GM12864 (cell line): Measurements from ENCODE around the gene TADA3.

Experiments
- DNase-seq: peaks from one replicate; pipeline ENCODE4 v3.0.0-alpha.2; 2011; ENCODE audit warnings: low read depth
- H3K4me3 ChIP-seq: 2 replicates; pipeline ENCODE4 v1.5.1; 2011; ENCODE audit warnings: mild to moderate bottlenecking, low read depth, low read length, control low read depth
- TF ChIP-seq, protein P1 (sequence below): IDR thresholded peaks from 2 replicates; pipeline ENCODE4 v1.5.1; 2011; ENCODE audit warnings: low read depth, mild to moderate bottlenecking, moderate library complexity, low read length, control low read depth, inconsistent platforms; ENCODE audit errors: missing control alignments

The TADA3 gene

DNA sequence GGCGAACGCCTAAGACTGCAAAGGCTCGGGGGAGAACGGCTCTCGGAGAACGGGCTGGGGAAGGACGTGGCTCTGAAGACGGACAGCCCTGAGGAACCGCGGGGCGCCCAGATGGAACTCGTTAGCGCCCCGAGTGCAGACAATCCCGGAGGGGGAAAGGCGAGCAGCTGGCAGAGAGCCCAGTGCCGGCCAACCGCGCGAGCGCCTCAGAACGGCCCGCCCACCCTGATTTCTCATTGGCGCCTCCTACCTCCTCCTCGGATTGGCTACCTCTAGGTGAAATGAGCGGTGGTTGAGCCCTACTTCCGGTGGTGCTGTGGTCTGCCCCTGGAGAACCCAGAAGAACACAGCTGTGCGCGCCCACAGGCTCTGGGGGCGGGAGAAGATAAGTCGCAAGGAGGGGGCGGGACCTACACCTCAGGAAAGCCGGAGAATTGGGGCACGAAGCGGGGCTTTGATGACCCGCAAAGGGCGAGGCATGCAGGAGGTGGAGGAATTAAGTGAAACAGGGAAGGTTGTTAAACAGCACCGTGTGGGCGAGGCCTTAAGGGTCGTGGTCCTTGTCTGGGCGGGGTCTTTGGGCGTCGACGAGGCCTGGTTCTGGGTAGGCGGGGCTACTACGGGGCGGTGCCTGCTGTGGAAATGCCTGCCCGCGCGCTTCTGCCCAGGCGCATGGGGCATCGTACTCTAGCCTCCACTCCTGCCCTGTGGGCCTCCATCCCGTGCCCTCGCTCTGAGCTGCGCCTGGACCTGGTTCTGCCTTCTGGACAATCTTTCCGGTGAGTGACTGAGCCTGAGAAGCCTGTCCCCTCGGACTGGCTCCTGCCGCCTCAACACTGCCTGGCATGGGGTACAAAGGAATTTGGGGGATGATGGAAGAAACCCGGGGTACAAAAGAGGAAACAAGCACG is 42.4 kb downstream of the TADA3 start, which contains the start of gene OGG1:
TSS of gene OGG1 (plus strand) at position 308 of the 911 bp plus-strand sequence. CDS start at position 643, 335 bp downstream.
- TF ChIP-seq, protein P1, sequence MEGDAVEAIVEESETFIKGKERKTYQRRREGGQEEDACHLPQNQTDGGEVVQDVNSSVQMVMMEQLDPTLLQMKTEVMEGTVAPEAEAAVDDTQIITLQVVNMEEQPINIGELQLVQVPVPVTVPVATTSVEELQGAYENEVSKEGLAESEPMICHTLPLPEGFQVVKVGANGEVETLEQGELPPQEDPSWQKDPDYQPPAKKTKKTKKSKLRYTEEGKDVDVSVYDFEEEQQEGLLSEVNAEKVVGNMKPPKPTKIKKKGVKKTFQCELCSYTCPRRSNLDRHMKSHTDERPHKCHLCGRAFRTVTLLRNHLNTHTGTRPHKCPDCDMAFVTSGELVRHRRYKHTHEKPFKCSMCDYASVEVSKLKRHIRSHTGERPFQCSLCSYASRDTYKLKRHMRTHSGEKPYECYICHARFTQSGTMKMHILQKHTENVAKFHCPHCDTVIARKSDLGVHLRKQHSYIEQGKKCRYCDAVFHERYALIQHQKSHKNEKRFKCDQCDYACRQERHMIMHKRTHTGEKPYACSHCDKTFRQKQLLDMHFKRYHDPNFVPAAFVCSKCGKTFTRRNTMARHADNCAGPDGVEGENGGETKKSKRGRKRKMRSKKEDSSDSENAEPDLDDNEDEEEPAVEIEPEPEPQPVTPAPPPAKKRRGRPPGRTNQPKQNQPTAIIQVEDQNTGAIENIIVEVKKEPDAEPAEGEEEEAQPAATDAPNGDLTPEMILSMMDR, result no peak

DNA sequence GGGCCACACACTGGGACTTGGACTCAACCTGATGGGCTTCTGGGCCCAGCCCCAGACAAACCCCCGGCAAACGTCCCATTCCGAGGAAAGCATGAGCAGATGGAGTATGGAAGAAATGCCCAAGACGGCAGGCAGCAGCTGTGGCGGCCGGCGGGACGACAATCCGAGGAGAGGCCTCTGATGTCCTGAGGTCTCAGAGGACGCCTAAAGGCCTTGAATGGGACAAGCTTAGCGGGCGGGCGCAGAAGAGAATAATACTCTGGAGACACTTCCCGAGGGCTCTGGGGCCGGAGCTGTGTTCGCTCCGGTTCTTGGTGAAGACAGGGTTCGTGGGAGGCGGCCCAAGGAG is 43.0 kb downstream of the TADA3 start:
- TF ChIP-seq, protein P1, result no peak
- no peak for DNase-seq
- H3K4me3 ChIP-seq, result peak overlapping the region; percentile 66

More for the DNA sequence above, 42.4 kb downstream of the TADA3 start, which contains the start of gene OGG1:
- peak; percentile 97 for DNase-seq
- peak within 1 kb of the TSS; percentile 66 for H3K4me3 ChIP-seq

DNA sequence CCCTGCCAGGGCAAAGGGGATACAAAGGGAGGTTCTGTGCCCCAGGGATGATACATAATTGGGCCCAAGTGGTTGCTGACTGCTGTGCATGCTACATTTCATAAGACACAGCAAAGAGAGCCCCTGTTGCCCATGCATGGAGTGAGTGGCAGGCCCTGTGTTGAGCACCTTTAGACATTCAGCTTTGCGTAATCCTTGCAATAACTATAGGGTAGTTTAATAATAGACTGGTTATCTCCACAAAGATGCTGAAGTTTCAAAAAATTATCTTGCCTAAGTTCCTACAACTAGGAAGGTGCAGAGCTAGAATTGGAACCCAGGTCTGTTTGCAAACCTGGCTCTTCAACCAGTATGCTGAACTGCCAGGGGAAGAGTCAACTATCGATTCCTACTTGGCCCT is 44.2 kb downstream of the TADA3 start:
- H3K4me3 ChIP-seq, result no peak overlapping the region
- TF ChIP-seq, protein P1, result no peak
- DNase-seq, result no peak

DNA sequence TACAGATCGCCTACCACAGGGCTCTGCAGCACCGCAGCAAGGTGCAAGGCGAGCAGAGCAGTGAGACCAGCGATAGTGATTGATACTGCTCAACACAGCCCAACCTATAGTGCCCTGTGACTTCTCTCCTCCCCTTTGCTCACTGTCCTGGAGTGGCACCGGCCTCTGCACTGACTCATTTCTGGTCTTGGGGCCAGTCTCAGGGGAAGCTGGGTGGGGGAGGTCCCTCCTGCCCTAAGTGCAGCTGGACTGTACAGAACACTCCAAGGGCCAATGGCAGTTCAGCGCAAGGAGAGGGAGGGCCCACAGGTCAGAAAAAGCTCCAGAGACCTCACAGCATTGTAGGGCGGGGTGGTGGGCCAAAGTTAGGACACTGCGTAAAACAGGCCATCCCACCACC is 45.0 kb downstream of the TADA3 start:
- no peak overlapping the region for H3K4me3 ChIP-seq
- no peak for DNase-seq

DNA sequence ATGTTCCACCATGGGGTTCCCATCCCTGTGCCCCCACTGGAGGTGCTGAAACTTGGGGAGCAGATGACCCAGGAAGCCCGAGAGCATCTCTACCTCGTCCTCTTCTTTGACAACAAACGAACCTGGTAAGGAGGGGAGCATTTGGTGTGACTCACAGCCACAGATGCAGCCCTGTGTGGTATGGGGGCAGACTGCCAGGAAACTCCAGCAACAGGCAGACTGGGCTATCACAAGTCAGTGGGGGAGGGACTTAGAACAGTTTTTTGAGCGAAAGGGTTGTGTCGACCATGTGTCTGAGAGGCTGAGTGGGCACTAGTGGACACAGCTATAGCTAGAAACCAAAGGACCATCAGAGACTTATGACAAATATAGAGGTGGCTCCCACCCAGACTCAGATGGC is 45.9 kb downstream of the TADA3 start:
- TF ChIP-seq, protein P1, result no peak
- DNase-seq, result no peak
- H3K4me3 ChIP-seq, result no peak overlapping the region

More for the DNA sequence above, 45.0 kb downstream of the TADA3 start:
- TF ChIP-seq, protein P1, result no peak

DNA sequence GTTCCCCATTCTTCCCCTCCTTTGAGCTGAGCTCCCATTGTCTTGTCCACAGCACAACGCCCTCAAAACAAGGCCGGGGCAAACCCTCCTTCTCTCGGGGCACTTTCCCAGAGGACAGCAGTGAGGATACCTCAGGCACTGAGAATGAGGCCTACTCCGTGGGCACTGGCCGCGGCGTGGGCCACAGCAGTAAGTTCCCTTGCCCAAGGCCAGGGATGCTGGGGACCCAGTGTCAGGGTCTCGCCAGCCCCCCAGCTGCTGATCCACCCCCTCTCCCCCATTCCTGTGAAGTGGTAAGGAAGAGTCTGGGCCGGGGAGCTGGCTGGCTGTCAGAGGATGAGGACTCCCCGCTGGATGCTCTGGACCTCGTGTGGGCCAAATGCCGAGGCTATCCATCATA is 46.8 kb downstream of the TADA3 start:
- H3K4me3 ChIP-seq, result no peak overlapping the region

More for the DNA sequence above, 46.8 kb downstream of the TADA3 start:
- no peak for DNase-seq
- TF ChIP-seq, protein P1, result no peak
